HCT116 (cell line): ENCODE data around the gene ZBTB39. TPM values are rescaled to one million over a fixed set of nuclear protein-coding genes. Genes with fewer than 3 reads are reported as not detected.

Experiments
- ATAC-seq: fragments of 200-7000 bp; cut with Tn5 transposase; 2 replicates; pipeline ENCODE4 v1.9.1; 2020; ENCODE audit warnings: mild to moderate bottlenecking, moderate library complexity
- BruUV-seq: library from RNA; stranded (reverse); fragments of 400-500 nt; replicated peaks from 2 replicates; lab custom pipeline; 2021; lab: Mats Ljungman, UMichigan
- CTCF ChIA-PET: fragments of 300-600 bp; sonication (Branson Sonifier 250); formaldehyde crosslinking; loops from one replicate; lab custom pipeline; 2021; ENCODE audit warnings: antibody characterized with exemption; lab: Charles Lee
- POLR2A ChIA-PET: fragments of 300-600, 350-600 bp; sonication (Branson Sonifier 250); formaldehyde crosslinking; loops from one replicate; lab custom pipeline; 2021; ENCODE audit warnings: antibody characterized with exemption; lab: Charles Lee
- RAD21 ChIA-PET, 2 experiments: fragments of 300-600 bp; sonication (Branson Sonifier 250); formaldehyde crosslinking; loops; one replicate each; lab custom pipeline; 2023; ENCODE audit warnings: low total read pairs in 2 of 2; ENCODE audit not compliant: uncharacterized antibody in 2 of 2, unreplicated experiment in 2 of 2, low non-redundant PET in 1 of 2; lab: Charles Lee
- DNase-seq: peaks from one replicate; pipeline ENCODE4 v3.0.0-alpha.2; 2010; ENCODE audit warnings: low read depth, low spot score
- H2AFZ ChIP-seq: fragments of 200-600 bp; shearing (Covaris generic), sonication (generic); 2 replicates; pipeline ENCODE4 v1.6.1; 2017; ENCODE audit warnings: low read depth, mixed run types, mixed read lengths, antibody characterized with exemption, low read length; ENCODE audit not compliant: poor library complexity, severe bottlenecking
- H3K27ac ChIP-seq: 2 replicates; pipeline ENCODE4 v1.5.1; 2012; ENCODE audit warnings: low read depth, low read length
- H3K27me3 ChIP-seq: fragments of 200-600 bp; sonication (generic); 2 replicates; pipeline ENCODE4 v1.6.1; 2016; ENCODE audit warnings: mixed run types, low read length, mixed read lengths; ENCODE audit not compliant: insufficient read depth
- H3K36me3 ChIP-seq, 2 experiments: fragments of 200-500 bp in 1 of 2; fragments of 200-600 bp in 1 of 2; sonication (Bioruptor generic) in 1 of 2; sonication (generic) in 1 of 2; 2 replicates each; pipeline versions ENCODE4 v1.5.1 to v1.6.1; 2014 to 2016; ENCODE audit warnings: low read length in 2 of 2, inconsistent platforms in 1 of 2, mixed read lengths in 1 of 2, mixed run types in 1 of 2; ENCODE audit not compliant: insufficient read depth in 2 of 2, control insufficient read depth in 1 of 2
- H3K4me1 ChIP-seq, 2 experiments: fragments of 200-600 bp in 1 of 2; sonication (generic) in 1 of 2; 2 replicates each; pipeline versions ENCODE4 v1.5.1 to v1.6.1; 2012 to 2017; ENCODE audit warnings: low read length in 2 of 2, inconsistent platforms in 1 of 2, mild to moderate bottlenecking in 1 of 2, mixed read lengths in 1 of 2, mixed run types in 1 of 2, moderate library complexity in 1 of 2; ENCODE audit not compliant: insufficient read depth in 2 of 2, control insufficient read depth in 1 of 2
- H3K4me2 ChIP-seq: fragments of 200-600 bp; sonication (generic); 2 replicates; pipeline ENCODE4 v1.6.1; 2017; ENCODE audit warnings: mixed run types, low read length, mixed read lengths
- H3K4me3 ChIP-seq, 2 experiments: fragments of 200-600 bp in 1 of 2; sonication (generic) in 1 of 2; replicated peaks in 1 of 2; 2 replicates each; pipeline ENCODE4 v1.5.1; 2011 to 2016; ENCODE audit warnings: low read length in 2 of 2, control low read depth in 1 of 2, low read depth in 1 of 2, mild to moderate bottlenecking in 1 of 2, mixed read lengths in 1 of 2, mixed run types in 1 of 2
- H3K79me2 ChIP-seq: fragments of 200-600 bp; sonication (generic); 2 replicates; pipeline ENCODE4 v1.6.1; 2017; ENCODE audit warnings: mild to moderate bottlenecking, mixed run types, low read length, moderate library complexity, mixed read lengths; ENCODE audit not compliant: insufficient read depth
- H3K9ac ChIP-seq: fragments of 200-600 bp; sonication (generic); 2 replicates; pipeline ENCODE4 v1.6.1; 2016; ENCODE audit warnings: low read length, mixed read lengths
- H3K9me2 ChIP-seq: fragments of 200-600 bp; sonication (generic), shearing (Covaris generic); 2 replicates; pipeline ENCODE4 v1.6.1; 2017; ENCODE audit warnings: mixed run types, mild to moderate bottlenecking, moderate library complexity; ENCODE audit not compliant: insufficient read depth
- H3K9me3 ChIP-seq, 2 experiments: fragments of 200-500 bp in 1 of 2; fragments of 200-600 bp in 1 of 2; sonication (Bioruptor generic) in 1 of 2; sonication (generic) in 1 of 2; 2 replicates each; pipeline ENCODE4 v1.6.1; 2014 to 2017; ENCODE audit warnings: low read length in 2 of 2, mixed read lengths in 2 of 2, inconsistent platforms in 1 of 2, low read depth in 1 of 2, mild to moderate bottlenecking in 1 of 2, mixed run types in 1 of 2, moderate library complexity in 1 of 2; ENCODE audit not compliant: control insufficient read depth in 1 of 2, insufficient read depth in 1 of 2
- H4K20me1 ChIP-seq: fragments of 200-600 bp; sonication (generic), shearing (Covaris generic); 2 replicates; pipeline ENCODE4 v1.6.1; 2017; ENCODE audit warnings: mixed run types, mild to moderate bottlenecking, moderate library complexity; ENCODE audit not compliant: insufficient read depth
- ATF3 ChIP-seq: IDR thresholded peaks from 2 replicates; pipeline ENCODE4 v1.6.1; 2012
- CBX3 ChIP-seq: IDR thresholded peaks from 2 replicates; pipeline ENCODE4 v1.6.1; 2012; ENCODE audit warnings: low read depth
- CEBPB ChIP-seq: IDR thresholded peaks from 2 replicates; pipeline ENCODE4 v1.6.1; 2012; ENCODE audit warnings: low read depth
- EGR1 ChIP-seq: IDR thresholded peaks from 2 replicates; pipeline ENCODE4 v1.6.1; 2012; ENCODE audit warnings: low read depth
- ELF1 ChIP-seq: IDR thresholded peaks from 2 replicates; pipeline ENCODE4 v1.6.1; 2012; ENCODE audit warnings: low read depth, borderline replicate concordance
- EZH2 ChIP-seq: fragments of 200-600 bp; sonication (generic); IDR thresholded peaks from 2 replicates; pipeline ENCODE4 v1.6.1; 2017; ENCODE audit warnings: antibody characterized with exemption, mixed run types
- EZH2phosphoT487 ChIP-seq: fragments of 200-600 bp; IDR thresholded peaks from 2 replicates; pipeline ENCODE4 v1.6.1; 2018; ENCODE audit warnings: antibody characterized with exemption, borderline replicate concordance
- FOSL1 ChIP-seq: IDR thresholded peaks from 2 replicates; pipeline ENCODE4 v1.6.1; 2012; ENCODE audit warnings: low read depth
- JUND ChIP-seq: IDR thresholded peaks from 2 replicates; pipeline ENCODE4 v1.6.1; 2012
- POLR2A ChIP-seq: IDR thresholded peaks from 2 replicates; pipeline ENCODE4 v1.7.0; 2011; ENCODE audit warnings: borderline replicate concordance; ENCODE audit not compliant: insufficient read depth, insufficient read length; ENCODE audit errors: extremely low read depth
- RAD21 ChIP-seq: IDR thresholded peaks from 2 replicates; pipeline ENCODE4 v1.6.1; 2012; ENCODE audit warnings: low read depth, mild to moderate bottlenecking
- SIN3A ChIP-seq: IDR thresholded peaks from 2 replicates; pipeline ENCODE4 v1.6.1; 2012; ENCODE audit warnings: low read depth
- SRF ChIP-seq: IDR thresholded peaks from 2 replicates; pipeline ENCODE4 v1.6.1; 2012; ENCODE audit warnings: low read depth
- YY1 ChIP-seq: IDR thresholded peaks from 2 replicates; pipeline ENCODE4 v1.6.1; 2011; ENCODE audit warnings: low read length, low read depth, moderate library complexity, mild to moderate bottlenecking; ENCODE audit not compliant: insufficient replicate concordance; ENCODE audit errors: extremely low read depth
- ZBTB33 ChIP-seq: IDR thresholded peaks from 2 replicates; pipeline ENCODE4 v1.6.1; 2011; ENCODE audit warnings: mild to moderate bottlenecking, low read length, moderate library complexity; ENCODE audit not compliant: insufficient replicate concordance; ENCODE audit errors: extremely low read depth
- ZFX ChIP-seq: fragments of 450-650 bp; IDR thresholded peaks from 2 replicates; pipeline ENCODE4 v1.6.1; 2017
- ZNF274 ChIP-seq: fragments of 200-500 bp; sonication (Bioruptor generic); IDR thresholded peaks from 2 replicates; pipeline ENCODE4 v1.6.1; 2014; ENCODE audit warnings: mild to moderate bottlenecking, low read depth, low read length, inconsistent platforms
- intact Hi-C: fragments of 100-400 bp; cut with micrococcal nuclease; formaldehyde crosslinking; loops from 2 replicates; pipeline ENCODE4 v1.10.0; 2022
- total RNA-seq: library from RNA; stranded (reverse); gene quantifications from one replicate; pipeline ENCODE4 v1.2.1, GENCODE V29; 2021; ENCODE audit not compliant: unreplicated experiment
- TF ChIP-seq, protein P1 (sequence below), 3 experiments: fragments of 200-600 bp in 1 of 3; sonication (generic) in 1 of 3; IDR thresholded peaks in 2 of 3; conservative IDR thresholded peaks in 1 of 3; 2 replicates each; pipeline ENCODE4 v1.5.1; 2012 to 2017; ENCODE audit warnings: low read depth in 2 of 3, low read length in 2 of 3, antibody characterized with exemption in 1 of 3, borderline replicate concordance in 1 of 3, control low read depth in 1 of 3, mild to moderate bottlenecking in 1 of 3, mixed read lengths in 1 of 3, mixed run types in 1 of 3, moderate library complexity in 1 of 3; ENCODE audit not compliant: insufficient read depth in 1 of 3

ZBTB39 gene
- total RNA-seq, 1 experiment from 2014 or later: 12.3 TPM

GRCh38 chr12:57003395-57003794 lies 3.0 kb downstream of the ZBTB39 start:
- no peak overlapping the region for H3K27ac ChIP-seq
- H3K36me3 ChIP-seq: peaks cover 23 to 31% of the 10 kb centered on the region in 2 experiments
- peaks cover 4 to 24% of the 10 kb centered on the region in 2 experiments for H3K4me1 ChIP-seq
- no peak overlapping the region for H3K4me3 ChIP-seq
- DNase-seq: no peak
- H3K9ac ChIP-seq: no peak overlapping the region
- ChIA-PET CTCF (interaction anchor here (1.5 kb wide), 1 partner anchor 18 kb away, joined by 3 read pairs; no protein-coding TSS in a partner anchor), RAD21 (no interaction called here), POLR2A (no interaction called here)
- H3K9me2 ChIP-seq: no peaks in the 10 kb centered on the region
- no peak overlapping the region for H2AFZ ChIP-seq
- no TSS peak for BruUV-seq
- intact Hi-C loops: no loop called here
- H3K9me3 ChIP-seq: no peaks in the 10 kb centered on the region
- H4K20me1 ChIP-seq: no peaks in the 10 kb centered on the region
- ATAC-seq: no peak
- no peak for TF ChIP-seq ATF3
- no peaks in the 10 kb centered on the region for H3K27me3 ChIP-seq
- H3K79me2 ChIP-seq: peaks cover 54% of the 10 kb centered on the region
- no peak overlapping the region for H3K4me2 ChIP-seq

- intact Hi-C loops: loop anchor here (1.0 kb wide), 1 partner anchor 161 kb away; no protein-coding TSS in a partner anchor
- Histone ChIP-seq H3K9ac (no peak overlapping the region), H3K27me3 (no peaks in the 10 kb centered on the region), H3K4me1 (peaks cover 4 to 15% of the 10 kb centered on the region in 2 experiments), H3K36me3 (peaks cover 23 to 34% of the 10 kb centered on the region in 2 experiments), H3K4me3 (no peak overlapping the region), H3K4me2 (no peak overlapping the region), H3K79me2 (peaks cover 54% of the 10 kb centered on the region), H3K27ac (no peak overlapping the region), H4K20me1 (no peaks in the 10 kb centered on the region), H3K9me3 (no peaks in the 10 kb centered on the region), H3K9me2 (no peaks in the 10 kb centered on the region), H2AFZ (no peak overlapping the region)
- ChIA-PET POLR2A (interaction anchor here (1.3 kb wide), 1 partner anchor 276 kb away, joined by 5 read pairs; the partner anchor contains the start of gene NACA), CTCF (interaction anchor here (0.6 to 2.8 kb wide), 23 partner anchors 9 to 488 kb away, joined by 3 to 31 read pairs (median 4); partner anchors contain the start of genes HSD17B6, NACA, NEMP1 and PRIM1), RAD21 (interaction anchor here in 1 of 2 experiments (0.7 to 1.2 kb wide), 2 partner anchors 162 to 239 kb away, joined by 3 to 4 read pairs; partner anchors contain the start of gene HSD17B6)
- ATAC-seq (peak; percentile 69), DNase-seq (peak; percentile 44)
- no TSS peak for BruUV-seq
- TF ChIP-seq ZBTB33 (no peak), ZNF274 (no peak), JUND (no peak), RAD21 (peak; percentile 88), CBX3 (no peak), EZH2 (no peak), FOSL1 (no peak), EGR1 (peak; percentile 53), YY1 (no peak), EZH2phosphoT487 (no peak), POLR2A (no peak), ELF1 (no peak), SRF (no peak), ZFX (no peak), CEBPB (no peak), SIN3A (no peak)
- TF ChIP-seq, protein P1, sequence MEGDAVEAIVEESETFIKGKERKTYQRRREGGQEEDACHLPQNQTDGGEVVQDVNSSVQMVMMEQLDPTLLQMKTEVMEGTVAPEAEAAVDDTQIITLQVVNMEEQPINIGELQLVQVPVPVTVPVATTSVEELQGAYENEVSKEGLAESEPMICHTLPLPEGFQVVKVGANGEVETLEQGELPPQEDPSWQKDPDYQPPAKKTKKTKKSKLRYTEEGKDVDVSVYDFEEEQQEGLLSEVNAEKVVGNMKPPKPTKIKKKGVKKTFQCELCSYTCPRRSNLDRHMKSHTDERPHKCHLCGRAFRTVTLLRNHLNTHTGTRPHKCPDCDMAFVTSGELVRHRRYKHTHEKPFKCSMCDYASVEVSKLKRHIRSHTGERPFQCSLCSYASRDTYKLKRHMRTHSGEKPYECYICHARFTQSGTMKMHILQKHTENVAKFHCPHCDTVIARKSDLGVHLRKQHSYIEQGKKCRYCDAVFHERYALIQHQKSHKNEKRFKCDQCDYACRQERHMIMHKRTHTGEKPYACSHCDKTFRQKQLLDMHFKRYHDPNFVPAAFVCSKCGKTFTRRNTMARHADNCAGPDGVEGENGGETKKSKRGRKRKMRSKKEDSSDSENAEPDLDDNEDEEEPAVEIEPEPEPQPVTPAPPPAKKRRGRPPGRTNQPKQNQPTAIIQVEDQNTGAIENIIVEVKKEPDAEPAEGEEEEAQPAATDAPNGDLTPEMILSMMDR (IDR thresholded peaks at IDR 0.05 in 2 of 3, conservative IDR thresholded peaks at IDR 0.05 in 1 of 3; ENCODE audit: borderline replicate concordance in 1 of 3, insufficient read depth in 1 of 3, low read depth in 2 of 3, low read length in 2 of 3): peak; percentile 76 to 91 (median 83)
Observed at GRCh38 chr12:57001448-57001906, 4.9 kb downstream of the ZBTB39 start.
